ENCODE data around the gene SDR42E2.

- no peak for TF ChIP-seq EZH2 (IDR thresholded peaks at IDR 0.05; ENCODE audit: borderline replicate concordance, low read depth, low read length, severe bottlenecking)
- no peak for TF ChIP-seq CTCF (IDR thresholded peaks at IDR 0.05; ENCODE audit: extremely low read depth in 1 of 2, insufficient read depth in 1 of 2, low read depth in 1 of 2, low read length in 2 of 2)
- TF ChIP-seq POLR2A (IDR thresholded peaks at IDR 0.05; ENCODE audit: low read depth, low read length) = no peak
- TF ChIP-seq MAX (IDR thresholded peaks at IDR 0.05; ENCODE audit: insufficient read depth, insufficient read length) = no peak
- no peak for TF ChIP-seq JUN (IDR thresholded peaks at IDR 0.05; ENCODE audit: borderline replicate concordance, insufficient read depth, insufficient read length, low read depth)
Observed at GRCh38 chr16:22171953-22172352, 9.6 kb downstream of the SDR42E2 start.
